Fibroblast of lung (primary cell): ENCODE results near the gene C10orf71. TPM values are rescaled to one million over a fixed set of nuclear protein-coding genes. Genes with fewer than 3 reads are reported as not detected.

Experiments
- DNase-seq, 2 donors: peaks; one replicate each; pipeline versions ENCODE4 v3.0.0 to v3.0.0-alpha.2; 2010; ENCODE audit warnings: low read depth in 2 of 2
- H2AFZ ChIP-seq: 2 replicates; pipeline ENCODE4 v1.5.1; 2012; ENCODE audit warnings: low read length, control low read depth, inconsistent platforms
- H3K27ac ChIP-seq: 2 replicates; pipeline ENCODE4 v1.5.1; 2011; ENCODE audit warnings: low read length, control low read depth; ENCODE audit not compliant: insufficient read depth
- H3K27me3 ChIP-seq: 2 replicates; pipeline ENCODE4 v1.5.1; 2011; ENCODE audit warnings: mild to moderate bottlenecking, low read length; ENCODE audit not compliant: control insufficient read depth, insufficient read depth
- H3K36me3 ChIP-seq: 2 replicates; pipeline ENCODE4 v1.5.1; 2011; ENCODE audit warnings: low read length; ENCODE audit not compliant: control insufficient read depth, insufficient read depth
- H3K4me1 ChIP-seq: 2 replicates; pipeline ENCODE4 v1.5.1; 2011; ENCODE audit warnings: low read length; ENCODE audit not compliant: control insufficient read depth, insufficient read depth; ENCODE audit errors: extremely low read depth
- H3K4me2 ChIP-seq: 2 replicates; pipeline ENCODE4 v1.5.1; 2011; ENCODE audit warnings: low read length, control low read depth; ENCODE audit not compliant: insufficient read depth; ENCODE audit errors: extremely low read depth
- H3K4me3 ChIP-seq, 4 experiments: fragments of 200-600 bp in 1 of 4; sonication (generic) in 1 of 4; replicated peaks in 1 of 4; 2 replicates each; pipeline ENCODE4 v1.5.1; 2011 to 2016; ENCODE audit warnings: low read length in 4 of 4, low read depth in 3 of 4, mild to moderate bottlenecking in 3 of 4, control low read depth in 2 of 4, inconsistent platforms in 1 of 4, mixed read lengths in 1 of 4; ENCODE audit not compliant: insufficient read depth in 1 of 4; ENCODE audit errors: control extremely low read depth in 1 of 4
- H3K79me2 ChIP-seq: 2 replicates; pipeline ENCODE4 v1.5.1; 2012; ENCODE audit warnings: mild to moderate bottlenecking, low read length, inconsistent platforms; ENCODE audit not compliant: control insufficient read depth, insufficient read depth
- H3K9ac ChIP-seq: 2 replicates; pipeline ENCODE4 v1.5.1; 2011; ENCODE audit warnings: mild to moderate bottlenecking, low read length, control low read depth; ENCODE audit not compliant: insufficient read depth
- H3K9me3 ChIP-seq: 2 replicates; pipeline ENCODE4 v1.5.1; 2012; ENCODE audit warnings: low read depth, low read length; ENCODE audit not compliant: control insufficient read depth, insufficient read depth
- H4K20me1 ChIP-seq: 2 replicates; pipeline ENCODE4 v1.5.1; 2011; ENCODE audit warnings: low read length; ENCODE audit not compliant: control insufficient read depth, insufficient read depth; ENCODE audit errors: extremely low read depth
- EZH2 ChIP-seq: IDR thresholded peaks from 2 replicates; pipeline ENCODE4 v1.5.1; 2012; ENCODE audit warnings: low read length, control low read depth, mild to moderate bottlenecking; ENCODE audit errors: missing control alignments
- polyA plus RNA-seq, 2 donors: library from polyadenylated mRNA; depleted of rRNA in 1 of 2; stranded (reverse) in 1 of 2; unstranded in 1 of 2; fragments of >200 nt; gene quantifications; 2 replicates each; pipeline ENCODE4 v1.2.1, GENCODE V29; 2011 to 2012; ENCODE audit warnings: missing spikeins in 1 of 2
- total RNA-seq: library from RNA; depleted of rRNA; stranded (reverse); fragments of >200 nt; gene quantifications from 2 replicates; pipeline ENCODE4 v1.2.1, GENCODE V29; 2014
- TF ChIP-seq, protein P1 (sequence below), 2 donors: IDR thresholded peaks in 1 of 2; conservative IDR thresholded peaks in 1 of 2; 1 replicate in 1 of 2; 2 replicates in 1 of 2; pipeline ENCODE4 v1.5.1; 2011 to 2012; ENCODE audit warnings: low read length in 2 of 2, control low read depth in 1 of 2, inconsistent platforms in 1 of 2, low read depth in 1 of 2, mild to moderate bottlenecking in 1 of 2

The C10orf71 gene
- total and polyA plus RNA-seq, 2 donors (not counting 1 experiment from before 2014, with no cell fraction given) = not detected

DNA sequence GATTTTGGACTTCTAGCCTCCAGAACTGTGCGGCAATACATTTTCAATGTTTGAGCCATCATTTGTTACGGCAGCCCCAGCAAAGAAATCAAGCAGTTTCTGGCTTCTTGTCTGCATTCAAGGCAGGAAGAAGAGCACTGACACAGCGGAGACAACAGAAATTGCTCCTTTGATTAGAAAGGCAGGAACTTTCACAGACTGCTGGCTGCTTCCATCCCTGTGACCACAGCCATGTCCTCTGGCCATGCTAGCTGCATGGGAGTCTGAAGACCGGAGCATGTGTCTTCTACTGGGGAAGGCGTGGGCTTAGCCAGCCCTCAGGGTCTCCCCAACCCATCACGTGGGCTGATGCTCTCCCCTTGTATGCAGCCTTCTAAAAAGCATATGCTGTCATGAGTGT is 19.1 kb downstream of the C10orf71 start:
- no peak overlapping the region for H2AFZ ChIP-seq
- no peaks in the 10 kb centered on the region for H3K27me3 ChIP-seq
- H4K20me1 ChIP-seq = no peaks in the 10 kb centered on the region
- H3K4me3 ChIP-seq = no peak overlapping the region
- no peak overlapping the region for H3K4me2 ChIP-seq
- no peaks in the 10 kb centered on the region for H3K9me3 ChIP-seq
- no peak overlapping the region for H3K27ac ChIP-seq
- no peaks in the 10 kb centered on the region for H3K79me2 ChIP-seq
- H3K9ac ChIP-seq = no peak overlapping the region
- H3K36me3 ChIP-seq = no peaks in the 10 kb centered on the region
- no peak for TF ChIP-seq EZH2
- TF ChIP-seq, protein P1, sequence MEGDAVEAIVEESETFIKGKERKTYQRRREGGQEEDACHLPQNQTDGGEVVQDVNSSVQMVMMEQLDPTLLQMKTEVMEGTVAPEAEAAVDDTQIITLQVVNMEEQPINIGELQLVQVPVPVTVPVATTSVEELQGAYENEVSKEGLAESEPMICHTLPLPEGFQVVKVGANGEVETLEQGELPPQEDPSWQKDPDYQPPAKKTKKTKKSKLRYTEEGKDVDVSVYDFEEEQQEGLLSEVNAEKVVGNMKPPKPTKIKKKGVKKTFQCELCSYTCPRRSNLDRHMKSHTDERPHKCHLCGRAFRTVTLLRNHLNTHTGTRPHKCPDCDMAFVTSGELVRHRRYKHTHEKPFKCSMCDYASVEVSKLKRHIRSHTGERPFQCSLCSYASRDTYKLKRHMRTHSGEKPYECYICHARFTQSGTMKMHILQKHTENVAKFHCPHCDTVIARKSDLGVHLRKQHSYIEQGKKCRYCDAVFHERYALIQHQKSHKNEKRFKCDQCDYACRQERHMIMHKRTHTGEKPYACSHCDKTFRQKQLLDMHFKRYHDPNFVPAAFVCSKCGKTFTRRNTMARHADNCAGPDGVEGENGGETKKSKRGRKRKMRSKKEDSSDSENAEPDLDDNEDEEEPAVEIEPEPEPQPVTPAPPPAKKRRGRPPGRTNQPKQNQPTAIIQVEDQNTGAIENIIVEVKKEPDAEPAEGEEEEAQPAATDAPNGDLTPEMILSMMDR (conservative IDR thresholded peaks at IDR 0.05 in 1 of 2, IDR thresholded peaks at IDR 0.05 in 1 of 2; ENCODE audit: low read depth in 1 of 2, low read length in 2 of 2) = no peak
- no peaks in the 10 kb centered on the region for H3K4me1 ChIP-seq
- DNase-seq = no peak

GRCh38 chr10:49318755-49319154 is 19.8 kb downstream of the C10orf71 start:
- no peaks in the 10 kb centered on the region for H3K9me3 ChIP-seq
- no peaks in the 10 kb centered on the region for H4K20me1 ChIP-seq
- no peak for TF ChIP-seq EZH2
- TF ChIP-seq, protein P1 (conservative IDR thresholded peaks at IDR 0.05 in 1 of 2, IDR thresholded peaks at IDR 0.05 in 1 of 2; ENCODE audit: low read depth in 1 of 2, low read length in 2 of 2) = no peak
- no peak overlapping the region for H3K4me2 ChIP-seq
- H3K4me1 ChIP-seq = no peaks in the 10 kb centered on the region
- H3K79me2 ChIP-seq = no peaks in the 10 kb centered on the region
- DNase-seq = no peak
- no peak overlapping the region for H3K4me3 ChIP-seq
- H3K27me3 ChIP-seq = no peaks in the 10 kb centered on the region
- H3K9ac ChIP-seq = no peak overlapping the region
- no peaks in the 10 kb centered on the region for H3K36me3 ChIP-seq
- H2AFZ ChIP-seq = no peak overlapping the region
- no peak overlapping the region for H3K27ac ChIP-seq

DNA sequence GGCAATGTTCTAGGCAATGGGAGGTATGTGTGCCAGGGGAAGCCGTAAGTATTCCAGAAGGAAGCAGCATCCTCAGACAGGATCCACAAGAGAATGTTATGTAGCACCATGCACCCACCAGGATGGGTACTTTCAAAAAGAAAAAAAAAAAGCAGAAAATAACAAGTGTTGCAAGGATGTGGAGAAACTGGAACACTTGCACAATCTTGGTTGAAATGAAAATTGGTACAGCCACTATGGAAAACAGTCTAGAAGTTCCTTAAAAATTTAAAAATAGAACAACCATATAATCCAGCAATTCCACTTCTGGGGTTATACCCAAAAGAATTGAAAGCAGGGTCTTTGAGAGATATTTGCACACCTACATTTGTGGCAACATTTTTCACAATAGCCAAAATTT is 20.2 kb downstream of the C10orf71 start:
- Histone ChIP-seq H3K36me3 (no peaks in the 10 kb centered on the region), H3K4me1 (no peaks in the 10 kb centered on the region), H4K20me1 (no peaks in the 10 kb centered on the region), H3K79me2 (no peaks in the 10 kb centered on the region), H2AFZ (no peak overlapping the region), H3K9me3 (no peaks in the 10 kb centered on the region), H3K9ac (no peak overlapping the region), H3K27ac (no peak overlapping the region), H3K27me3 (no peaks in the 10 kb centered on the region), H3K4me3 (no peak overlapping the region), H3K4me2 (no peak overlapping the region)
- no peak for DNase-seq
- TF ChIP-seq EZH2 = no peak
- TF ChIP-seq, protein P1 (conservative IDR thresholded peaks at IDR 0.05 in 1 of 2, IDR thresholded peaks at IDR 0.05 in 1 of 2; ENCODE audit: low read depth in 1 of 2, low read length in 2 of 2) = no peak
